Pons (tissue), 1 donor: Measurements from ENCODE around the gene PFKFB1.

ENCODE experiments used
- DNase-seq: peaks from one replicate; pipeline ENCODE4 v3.0.0-alpha.2; 2016; ENCODE audit warnings: low spot score

The PFKFB1 gene

GRCh38 chrX:54922547-54922946 lies 71.4 kb downstream of the PFKFB1 start:
- no peak for DNase-seq

GRCh38 chrX:54921427-54922021 lies 72.5 kb downstream of the PFKFB1 start:
- peak; percentile 70 for DNase-seq

GRCh38 chrX:54920610-54921426 lies 73.2 kb downstream of the PFKFB1 start, which contains the start of gene TRO:
Gene TRO, plus strand, starts transcription at chrX:54920824. Its CDS starts 1,423 bp downstream, at chrX:54922247.
- DNase-seq = peak; percentile 11

GRCh38 chrX:54909941-54910340 lies 84.0 kb downstream of the PFKFB1 start:
- no peak for DNase-seq

- no peak for DNase-seq
Observed at GRCh38 chrX:54894159-54894558, 99.8 kb downstream of the PFKFB1 start.

GRCh38 chrX:54891573-54891972 lies 102.4 kb downstream of the PFKFB1 start:
- peak; percentile 65 for DNase-seq

GRCh38 chrX:54885740-54886139 lies 108.2 kb downstream of the PFKFB1 start:
- no peak for DNase-seq
